ENCODE results near the gene PALD1. TPM values are rescaled to one million over a fixed set of nuclear protein-coding genes. Genes with fewer than 3 reads are reported as not detected.

The PALD1 gene
- total RNA-seq, 6 donors from 2014 or later, result 8.9 to 25.4 (median 13.4) TPM

GRCh38 chr10:70567603-70568002, 89.0 kb downstream of the PALD1 start:
- ATAC-seq (ENCODE audit: low FRiP score in 2 of 2) (no peak), DNase-seq (no peak)
- no peaks in the 10 kb centered on the region for H3K4me1 ChIP-seq
- no peak overlapping the region for H3K4me3 ChIP-seq
- H3K27me3 ChIP-seq, result no peaks in the 10 kb centered on the region
- H3K36me3 ChIP-seq, result peaks cover 0 to 57% (median 17%) of the 10 kb centered on the region in 4 donors
- no peak overlapping the region for H3K27ac ChIP-seq
- 85 to 86% methylated on average over 4 of the region's 4 CpGs for WGBS, 2 donors
- no peaks in the 10 kb centered on the region for H3K9me3 ChIP-seq
- TF ChIP-seq CTCF (IDR thresholded peaks at IDR 0.05), result no peak
- no peak for TF ChIP-seq POLR2AphosphoS5 (IDR thresholded peaks at IDR 0.05)
- TF ChIP-seq POLR2A (IDR thresholded peaks at IDR 0.05), result no peak
- no peak for TF ChIP-seq EP300 (IDR thresholded peaks at IDR 0.05)

- H3K4me1 ChIP-seq, result no peaks in the 10 kb centered on the region
- no peak overlapping the region for H3K4me3 ChIP-seq
- H3K27me3 ChIP-seq, result no peaks in the 10 kb centered on the region
- DNase-seq, result no peak
- no peak for ATAC-seq (ENCODE audit: low FRiP score in 2 of 2)
- 90 to 92% methylated on average over 3 of the region's 3 CpGs for WGBS, 2 donors
- H3K27ac ChIP-seq, result no peak overlapping the region
- H3K9me3 ChIP-seq, result no peaks in the 10 kb centered on the region
- peaks cover 0 to 54% (median 17%) of the 10 kb centered on the region in 4 donors for H3K36me3 ChIP-seq
- TF ChIP-seq EP300 (IDR thresholded peaks at IDR 0.05) (no peak), POLR2AphosphoS5 (IDR thresholded peaks at IDR 0.05) (no peak), CTCF (IDR thresholded peaks at IDR 0.05) (no peak), POLR2A (IDR thresholded peaks at IDR 0.05) (no peak)
These were observed 89.5 kb downstream of the PALD1 start for GRCh38 chr10:70568113-70568512.

GRCh38 chr10:70568781-70569495, 90.4 kb downstream of the PALD1 start:
- 94 to 100% methylated on average over 3 to 7 of the region's 7 CpGs for WGBS, 2 donors
- Histone ChIP-seq H3K36me3 (peaks cover 0 to 52% (median 17%) of the 10 kb centered on the region in 4 donors), H3K27me3 (no peaks in the 10 kb centered on the region), H3K27ac (no peak overlapping the region), H3K4me1 (no peaks in the 10 kb centered on the region), H3K9me3 (no peaks in the 10 kb centered on the region), H3K4me3 (no peak overlapping the region)
- ATAC-seq (ENCODE audit: low FRiP score in 2 of 2), result no peak
- no peak for DNase-seq
- no peak for TF ChIP-seq CTCF (IDR thresholded peaks at IDR 0.05)
- TF ChIP-seq POLR2AphosphoS5 (IDR thresholded peaks at IDR 0.05), result no peak
- no peak for TF ChIP-seq EP300 (IDR thresholded peaks at IDR 0.05)
- TF ChIP-seq POLR2A (IDR thresholded peaks at IDR 0.05), result no peak

- Histone ChIP-seq H3K9me3 (no peaks in the 10 kb centered on the region), H3K36me3 (peaks cover 0 to 29% (median 10%) of the 10 kb centered on the region in 4 donors), H3K4me1 (peaks cover 10% of the 10 kb centered on the region in 4 donors), H3K27ac (no peak overlapping the region), H3K27me3 (no peaks in the 10 kb centered on the region), H3K4me3 (no peak overlapping the region)
- ATAC-seq (ENCODE audit: low FRiP score in 2 of 2), result no peak
- DNase-seq, result no peak
- 68 to 83% methylated on average over 4 of the region's 4 CpGs for WGBS, 2 donors
- TF ChIP-seq POLR2AphosphoS5 (IDR thresholded peaks at IDR 0.05) (no peak), CTCF (IDR thresholded peaks at IDR 0.05) (no peak), POLR2A (IDR thresholded peaks at IDR 0.05) (no peak), EP300 (IDR thresholded peaks at IDR 0.05) (no peak)
These were observed 92.7 kb downstream of the PALD1 start for GRCh38 chr10:70571236-70571635.

Measured in upper lobe of left lung (tissue), 6 donors.